ENCODE data around the gene LRRC4.
A peak's percentile ranks its signal among the peaks of the same experiment; 100 is the strongest.

The LRRC4 gene

GRCh38 chr7:128010391-128011127 is 20.7 kb downstream of the LRRC4 start:
- H3K9ac ChIP-seq, result no peak overlapping the region
- H3K27me3 ChIP-seq (ENCODE audit: control insufficient read depth, insufficient read depth, low read length), result no peaks in the 10 kb centered on the region
- TF ChIP-seq CTCF (IDR thresholded peaks at IDR 0.05), result peak; percentile 14
- H3K4me3 ChIP-seq (ENCODE audit: low read depth, low read length), result no peak overlapping the region
- H3K36me3 ChIP-seq (ENCODE audit: control insufficient read depth, insufficient read depth, low read length), result no peaks in the 10 kb centered on the region
- peaks cover 9% of the 10 kb centered on the region for H3K79me2 ChIP-seq
- H3K4me1 ChIP-seq, result peaks cover 37% of the 10 kb centered on the region
- no peaks in the 10 kb centered on the region for H3K9me3 ChIP-seq (ENCODE audit: control insufficient read depth, low read length)
- H3K27ac ChIP-seq, result no peak overlapping the region
- H2AFZ ChIP-seq, result no peak overlapping the region
- H3K4me2 ChIP-seq (ENCODE audit: low read length), result no peak overlapping the region

- no peak for TF ChIP-seq CTCF (IDR thresholded peaks at IDR 0.05)
- Histone ChIP-seq H3K9me3 (ENCODE audit: control insufficient read depth, low read length) (no peaks in the 10 kb centered on the region), H3K4me3 (ENCODE audit: low read depth, low read length) (no peak overlapping the region), H3K27me3 (ENCODE audit: control insufficient read depth, insufficient read depth, low read length) (no peaks in the 10 kb centered on the region), H2AFZ (no peak overlapping the region), H3K9ac (no peak overlapping the region), H3K36me3 (ENCODE audit: control insufficient read depth, insufficient read depth, low read length) (no peaks in the 10 kb centered on the region), H3K4me1 (peaks cover 44% of the 10 kb centered on the region), H3K4me2 (ENCODE audit: low read length) (no peak overlapping the region), H3K27ac (no peak overlapping the region), H3K79me2 (peaks cover 8% of the 10 kb centered on the region)
These were observed 22.5 kb downstream of the LRRC4 start for GRCh38 chr7:128008744-128009143.

- Histone ChIP-seq H3K4me3 (ENCODE audit: low read depth, low read length) (no peak overlapping the region), H3K27ac (no peak overlapping the region), H3K4me2 (ENCODE audit: low read length) (no peak overlapping the region), H3K9me3 (ENCODE audit: control insufficient read depth, low read length) (no peaks in the 10 kb centered on the region), H3K4me1 (peaks cover 49% of the 10 kb centered on the region), H3K9ac (no peak overlapping the region), H3K79me2 (peaks cover 5% of the 10 kb centered on the region), H3K27me3 (ENCODE audit: control insufficient read depth, insufficient read depth, low read length) (no peaks in the 10 kb centered on the region), H2AFZ (no peak overlapping the region), H3K36me3 (ENCODE audit: control insufficient read depth, insufficient read depth, low read length) (no peaks in the 10 kb centered on the region)
- no peak for TF ChIP-seq CTCF (IDR thresholded peaks at IDR 0.05)
These were observed 23.1 kb downstream of the LRRC4 start for GRCh38 chr7:128008141-128008540.

GRCh38 chr7:128007303-128007680 is 23.9 kb downstream of the LRRC4 start:
- H3K9me3 ChIP-seq (ENCODE audit: control insufficient read depth, low read length), result no peaks in the 10 kb centered on the region
- H3K36me3 ChIP-seq (ENCODE audit: control insufficient read depth, insufficient read depth, low read length), result no peaks in the 10 kb centered on the region
- peaks cover 55% of the 10 kb centered on the region for H3K4me1 ChIP-seq

More at GRCh38 chr7:128007303-128007680, 23.9 kb downstream of the LRRC4 start:
- H3K79me2 ChIP-seq, result no peaks in the 10 kb centered on the region
- no peaks in the 10 kb centered on the region for H3K27me3 ChIP-seq (ENCODE audit: control insufficient read depth, insufficient read depth, low read length)
- no peak for TF ChIP-seq CTCF (IDR thresholded peaks at IDR 0.05)
- no peak overlapping the region for H3K4me3 ChIP-seq (ENCODE audit: low read depth, low read length)
- H3K4me2 ChIP-seq (ENCODE audit: low read length), result no peak overlapping the region
- no peak overlapping the region for H3K9ac ChIP-seq
- no peak overlapping the region for H2AFZ ChIP-seq
- H3K27ac ChIP-seq, result no peak overlapping the region
